CD4-positive, alpha-beta T cell treated with Interleukin-17A for 4 hours (primary cell): Measurements from ENCODE around the gene SMARCC1.

Source experiments
- DNase-seq: peaks from one replicate; pipeline ENCODE4 v3.0.0-alpha.2; 2020; ENCODE audit warnings: mixed read lengths

The SMARCC1 gene

DNA sequence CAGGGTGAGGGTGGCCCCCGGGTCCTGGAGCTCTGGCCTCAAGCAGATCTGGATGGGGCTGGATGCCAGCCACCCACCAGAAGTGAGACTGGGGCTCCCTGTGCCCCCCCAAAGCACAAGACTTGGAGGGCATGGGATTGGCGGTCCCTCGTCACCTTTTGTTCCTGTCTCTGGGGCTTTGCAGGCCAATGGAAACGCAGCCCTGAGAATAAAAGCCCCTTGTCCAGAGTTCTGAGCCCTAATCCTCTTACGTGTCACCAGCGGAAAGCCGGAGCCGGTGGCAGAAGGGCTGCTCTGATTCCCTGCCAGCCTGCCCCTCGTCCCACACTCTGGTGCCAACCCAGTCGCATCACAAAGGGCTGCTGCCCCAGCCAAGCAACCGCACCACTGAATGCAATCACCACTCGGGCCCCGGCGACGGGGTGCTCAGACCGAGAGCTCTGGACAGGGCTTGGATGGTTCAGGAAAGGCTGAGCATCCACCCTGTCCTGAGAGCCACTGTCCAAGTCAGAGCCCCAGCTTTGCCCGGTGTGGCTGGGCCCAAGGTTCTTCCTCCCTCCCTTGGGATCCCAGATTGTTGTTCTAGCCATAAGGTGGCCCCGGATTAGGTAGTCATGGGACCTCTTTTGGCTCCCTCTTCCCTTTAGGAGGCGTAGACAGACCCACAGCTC lies 245.3 kb downstream of the SMARCC1 start:
- DNase-seq = no peak
